Ovary (tissue), 3 donors: ENCODE measurements around the gene RAB31.

Experiments used
- EP300 ChIP-seq: sonication (generic); formaldehyde crosslinking; IDR thresholded peaks from one replicate; pipeline ENCODE4 v1.6.1; 2017; ENCODE audit warnings: antibody characterized with exemption
- POLR2A ChIP-seq: fragments of 450-650 bp; IDR thresholded peaks from one replicate; pipeline ENCODE4 v1.6.1; 2017; ENCODE audit warnings: antibody characterized with exemption, mild to moderate bottlenecking, moderate library complexity
- TF ChIP-seq, protein P1 (sequence below), 3 donors: fragments of 450-650 bp in 2 of 3; fragments of 200-600 bp in 1 of 3; IDR thresholded peaks; one replicate each; pipeline versions ENCODE4 v1.5.1 to v1.8.0; 2016 to 2022; ENCODE audit warnings: antibody characterized with exemption in 3 of 3, mild to moderate bottlenecking in 1 of 3
- donor health status: DM: no; HTN: no; CAD: no.

DNA sequence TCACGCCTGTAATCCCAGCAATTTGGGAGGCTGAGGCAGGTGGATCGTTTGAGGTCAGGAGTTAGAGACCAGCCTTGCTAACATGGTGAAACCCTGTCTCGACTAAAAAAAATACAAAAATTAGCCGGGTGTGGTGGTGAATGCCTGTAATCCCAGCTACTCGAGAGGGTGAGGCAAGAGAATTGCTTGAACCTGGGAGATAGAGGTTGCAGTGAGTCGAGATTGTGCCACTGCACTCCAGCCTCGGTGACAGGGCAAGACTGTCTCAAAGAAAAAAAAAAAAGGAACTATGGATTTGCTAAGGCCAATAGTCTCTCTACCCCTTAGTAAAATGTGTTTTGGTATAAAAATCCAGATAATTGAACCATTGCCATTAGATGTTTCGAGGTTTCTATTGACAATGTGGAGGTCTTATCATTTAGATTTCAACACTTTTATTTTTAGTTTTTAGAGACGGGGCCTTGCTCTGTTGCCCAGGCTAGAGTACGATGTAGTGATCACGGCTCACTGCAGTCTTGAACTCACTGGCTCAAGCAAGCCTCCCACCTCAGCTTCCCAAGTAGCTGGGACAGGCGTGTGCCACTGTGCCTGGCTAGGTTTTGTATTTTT lies 176.5 kb downstream of the RAB31 start:
- no peak for TF ChIP-seq POLR2A
- TF ChIP-seq, protein P1, sequence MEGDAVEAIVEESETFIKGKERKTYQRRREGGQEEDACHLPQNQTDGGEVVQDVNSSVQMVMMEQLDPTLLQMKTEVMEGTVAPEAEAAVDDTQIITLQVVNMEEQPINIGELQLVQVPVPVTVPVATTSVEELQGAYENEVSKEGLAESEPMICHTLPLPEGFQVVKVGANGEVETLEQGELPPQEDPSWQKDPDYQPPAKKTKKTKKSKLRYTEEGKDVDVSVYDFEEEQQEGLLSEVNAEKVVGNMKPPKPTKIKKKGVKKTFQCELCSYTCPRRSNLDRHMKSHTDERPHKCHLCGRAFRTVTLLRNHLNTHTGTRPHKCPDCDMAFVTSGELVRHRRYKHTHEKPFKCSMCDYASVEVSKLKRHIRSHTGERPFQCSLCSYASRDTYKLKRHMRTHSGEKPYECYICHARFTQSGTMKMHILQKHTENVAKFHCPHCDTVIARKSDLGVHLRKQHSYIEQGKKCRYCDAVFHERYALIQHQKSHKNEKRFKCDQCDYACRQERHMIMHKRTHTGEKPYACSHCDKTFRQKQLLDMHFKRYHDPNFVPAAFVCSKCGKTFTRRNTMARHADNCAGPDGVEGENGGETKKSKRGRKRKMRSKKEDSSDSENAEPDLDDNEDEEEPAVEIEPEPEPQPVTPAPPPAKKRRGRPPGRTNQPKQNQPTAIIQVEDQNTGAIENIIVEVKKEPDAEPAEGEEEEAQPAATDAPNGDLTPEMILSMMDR (IDR thresholded peaks at IDR 0.05), result no peak
- no peak for TF ChIP-seq EP300
